ENCODE measurements around the gene MACROD2. TPM values are rescaled to one million over a fixed set of nuclear protein-coding genes. Genes with fewer than 3 reads are reported as not detected.
"Not testable (repeated sequence)": the region's sequence is repeated elsewhere in the genome, so short reads cannot be mapped to it uniquely, and the experiment has no call there.

MACROD2 gene
- polyA plus RNA-seq, 1 donor: 5.4 TPM

DNA sequence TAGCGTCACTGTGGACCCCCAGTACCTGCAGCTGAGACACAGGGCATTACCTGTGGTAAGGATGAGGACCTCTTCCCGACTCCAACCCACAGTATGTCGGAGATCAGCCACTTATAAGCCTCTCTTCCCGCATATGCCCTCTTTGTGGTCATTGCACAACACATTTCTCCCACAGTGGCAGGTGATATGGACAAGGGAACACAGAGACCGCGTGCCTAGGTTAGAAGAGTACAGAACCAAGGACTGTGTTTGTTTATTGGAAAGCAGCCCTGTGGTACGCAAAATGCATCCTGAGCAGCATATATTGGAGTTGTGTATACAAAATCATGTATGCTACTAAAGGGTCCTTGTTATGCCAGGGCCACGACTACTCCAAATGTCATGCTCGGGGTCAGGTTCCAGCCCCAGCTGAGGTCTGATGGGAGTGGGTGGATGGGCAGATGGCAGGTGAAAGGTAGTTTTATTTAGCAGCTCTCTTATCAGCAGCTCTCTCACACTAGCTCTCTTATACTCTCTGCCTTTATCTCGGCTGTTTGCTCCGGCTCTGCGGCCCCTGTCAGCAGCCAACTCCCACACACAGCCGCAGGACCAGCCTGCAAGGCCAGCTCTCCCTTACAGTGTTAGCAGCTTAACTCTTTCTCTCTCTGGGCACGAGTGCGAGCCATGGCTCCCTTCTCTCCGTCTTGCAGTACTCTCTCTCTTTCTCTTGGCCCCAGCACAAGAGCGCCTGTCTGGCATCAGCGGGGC, 2009.0 kb downstream of the MACROD2 start:
- Histone ChIP-seq H3K36me3 (ENCODE audit: control insufficient read depth, insufficient read depth, low read length) (no peaks in the 10 kb centered on the region), H3K27ac (ENCODE audit: low read length) (no peak overlapping the region), H3K4me3 (ENCODE audit: low read length) (no peak overlapping the region), H3K4me1 (ENCODE audit: control insufficient read depth, insufficient read depth, low read length) (no peaks in the 10 kb centered on the region), H3K27me3 (ENCODE audit: control insufficient read depth, insufficient read depth, low read length) (no peaks in the 10 kb centered on the region), H3K9me3 (ENCODE audit: control insufficient read depth, low read depth, low read length) (no peaks in the 10 kb centered on the region)
- no CpG with 5 or more reads among the region's 18 CpGs for WGBS (ENCODE audit: insufficient coverage, low lambda C conversion rate)
- peak in 1 of 2 donors; percentile 8 for DNase-seq

DNA sequence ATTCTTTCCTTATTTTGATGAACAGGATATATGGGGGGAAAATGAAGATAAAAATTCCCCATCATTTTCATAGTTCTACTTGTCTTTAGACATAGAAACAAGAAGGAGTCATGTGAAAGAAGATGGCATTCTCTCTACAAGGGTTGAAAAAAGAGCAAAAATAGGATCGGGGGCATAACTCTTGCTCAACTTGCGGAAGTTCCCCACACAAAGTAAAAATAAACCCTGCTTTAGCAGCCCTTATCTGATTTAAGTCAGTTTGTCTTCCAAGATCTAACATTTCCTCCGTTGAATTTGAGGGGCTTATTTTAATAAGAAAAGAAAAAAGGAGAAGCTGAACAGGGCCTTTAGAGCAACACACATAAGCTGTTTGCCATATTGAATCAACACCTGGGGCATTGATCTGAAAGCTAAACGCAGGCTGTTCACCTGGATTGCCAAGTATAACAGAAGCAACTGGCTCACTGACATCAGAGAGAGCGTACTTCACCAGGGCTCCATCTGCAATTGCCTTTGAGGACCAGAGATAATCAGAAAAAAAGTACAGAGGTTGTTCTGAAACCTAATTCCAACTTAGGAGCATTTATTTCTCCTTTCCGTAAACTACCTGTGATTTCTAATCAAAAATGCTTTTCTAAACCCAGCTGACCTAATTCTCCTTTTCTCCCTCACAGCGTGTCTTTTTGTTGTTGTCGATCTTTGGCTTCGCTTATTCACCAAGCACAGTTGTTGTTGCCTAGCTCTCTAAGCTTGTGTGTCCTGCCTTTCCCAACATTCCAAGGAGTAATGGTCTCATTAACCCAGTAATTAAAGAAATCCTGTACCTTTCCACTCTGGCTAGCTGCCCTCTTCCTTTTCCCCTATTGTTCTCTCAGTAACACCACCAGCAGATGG, 2010.0 kb downstream of the MACROD2 start:
- H3K4me1 ChIP-seq (ENCODE audit: control insufficient read depth, insufficient read depth, low read length): no peaks in the 10 kb centered on the region
- no peaks in the 10 kb centered on the region for H3K27me3 ChIP-seq (ENCODE audit: control insufficient read depth, insufficient read depth, low read length)
- no peaks in the 10 kb centered on the region for H3K36me3 ChIP-seq (ENCODE audit: control insufficient read depth, insufficient read depth, low read length)
- DNase-seq: no peak
- whole genome bisulfite sequencing (ENCODE audit: insufficient coverage, low lambda C conversion rate): 92% methylated on average over 2 of the region's 9 CpGs
- no peaks in the 10 kb centered on the region for H3K9me3 ChIP-seq (ENCODE audit: control insufficient read depth, low read depth, low read length)
- no peak overlapping the region for H3K27ac ChIP-seq (ENCODE audit: low read length)
- H3K4me3 ChIP-seq (ENCODE audit: low read length): no peak overlapping the region

DNA sequence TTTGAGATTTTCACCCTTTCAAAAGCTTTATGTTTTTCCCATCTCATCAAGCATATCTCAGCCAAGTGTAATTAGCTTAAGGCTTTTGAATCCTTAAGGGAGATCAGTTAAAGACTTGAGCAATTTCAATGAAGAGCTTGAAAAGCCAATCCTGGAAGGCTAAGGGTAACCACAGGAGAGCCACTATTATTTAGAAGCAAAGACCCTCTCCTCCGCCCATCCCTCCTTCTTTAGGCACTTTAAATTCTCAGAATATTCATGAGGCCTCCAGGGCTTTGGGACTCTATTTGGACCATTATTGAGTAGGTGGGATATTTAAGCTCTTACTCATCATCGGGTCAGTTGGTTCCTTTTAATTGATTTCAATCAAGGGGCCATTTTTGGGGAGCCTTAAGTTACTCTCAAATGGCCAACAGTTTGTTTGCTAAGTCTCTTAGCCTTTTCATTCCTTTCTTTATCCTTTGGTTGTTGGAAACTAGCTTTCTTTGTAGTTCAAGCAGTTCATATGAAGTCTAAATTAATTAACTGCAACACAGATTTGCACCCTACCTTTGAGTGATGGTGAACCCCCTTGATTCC, 2010.7 kb downstream of the MACROD2 start:
- no peaks in the 10 kb centered on the region for H3K27me3 ChIP-seq (ENCODE audit: control insufficient read depth, insufficient read depth, low read length)
- no peak for DNase-seq
- no peaks in the 10 kb centered on the region for H3K4me1 ChIP-seq (ENCODE audit: control insufficient read depth, insufficient read depth, low read length)
- WGBS (ENCODE audit: insufficient coverage, low lambda C conversion rate): no CpG with 5 or more reads among the region's 2 CpGs
- H3K4me3 ChIP-seq (ENCODE audit: low read length): no peak overlapping the region
- no peak overlapping the region for H3K27ac ChIP-seq (ENCODE audit: low read length)
- H3K9me3 ChIP-seq (ENCODE audit: control insufficient read depth, low read depth, low read length): no peaks in the 10 kb centered on the region
- H3K36me3 ChIP-seq (ENCODE audit: control insufficient read depth, insufficient read depth, low read length): no peaks in the 10 kb centered on the region

DNA sequence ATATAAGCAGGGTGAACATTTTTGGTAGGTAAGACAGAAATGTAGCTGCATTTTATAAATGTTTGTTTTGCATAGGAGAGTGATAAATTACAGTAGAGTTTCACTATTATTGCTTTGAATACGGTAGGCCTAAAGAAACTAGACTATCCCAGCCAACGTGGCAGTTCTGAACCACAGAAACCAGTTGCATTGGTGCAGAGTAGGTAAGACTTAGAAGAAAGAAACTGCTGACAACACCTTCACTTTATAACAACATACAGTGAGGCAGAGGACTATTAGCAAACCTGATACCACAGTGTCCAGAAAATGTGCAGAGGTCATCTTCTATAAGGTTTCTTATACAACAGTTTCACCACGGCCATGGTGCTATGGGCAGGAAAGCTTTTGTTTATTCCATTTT, 2011.8 kb downstream of the MACROD2 start:
- no peak for DNase-seq
- Histone ChIP-seq H3K4me3 (ENCODE audit: low read length) (no peak overlapping the region), H3K36me3 (ENCODE audit: control insufficient read depth, insufficient read depth, low read length) (no peaks in the 10 kb centered on the region), H3K27ac (ENCODE audit: low read length) (no peak overlapping the region), H3K9me3 (ENCODE audit: control insufficient read depth, low read depth, low read length) (no peaks in the 10 kb centered on the region), H3K4me1 (ENCODE audit: control insufficient read depth, insufficient read depth, low read length) (no peaks in the 10 kb centered on the region), H3K27me3 (ENCODE audit: control insufficient read depth, insufficient read depth, low read length) (no peaks in the 10 kb centered on the region)
- WGBS (ENCODE audit: insufficient coverage, low lambda C conversion rate): 100% methylated on average over 1 of the region's 3 CpGs

DNA sequence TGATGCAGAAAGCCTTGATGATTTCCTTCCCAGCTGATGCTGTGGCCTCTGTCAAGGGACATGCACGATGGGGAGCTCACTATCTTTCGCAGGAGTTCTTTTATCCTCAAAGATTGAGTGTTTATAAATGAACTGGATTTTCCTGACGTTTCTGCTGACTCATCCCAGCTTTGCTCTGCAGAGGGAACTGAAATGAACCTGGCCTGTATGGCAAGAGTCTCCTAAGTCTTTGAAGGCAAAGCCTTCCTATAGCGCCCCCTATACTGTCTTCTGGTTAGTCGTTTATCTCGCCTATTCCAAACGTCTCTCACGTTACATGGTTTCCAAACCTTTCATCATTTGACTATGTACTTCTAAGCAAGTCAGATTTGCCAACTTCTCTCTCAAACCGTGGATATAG, 2012.6 kb downstream of the MACROD2 start:
- H3K4me1 ChIP-seq (ENCODE audit: control insufficient read depth, insufficient read depth, low read length): no peaks in the 10 kb centered on the region
- H3K27ac ChIP-seq (ENCODE audit: low read length): no peak overlapping the region
- no CpG with 5 or more reads among the region's 9 CpGs for WGBS (ENCODE audit: insufficient coverage, low lambda C conversion rate)
- H3K4me3 ChIP-seq (ENCODE audit: low read length): no peak overlapping the region
- no peaks in the 10 kb centered on the region for H3K27me3 ChIP-seq (ENCODE audit: control insufficient read depth, insufficient read depth, low read length)
- DNase-seq: no peak
- no peaks in the 10 kb centered on the region for H3K9me3 ChIP-seq (ENCODE audit: control insufficient read depth, low read depth, low read length)
- H3K36me3 ChIP-seq (ENCODE audit: control insufficient read depth, insufficient read depth, low read length): no peaks in the 10 kb centered on the region

DNA sequence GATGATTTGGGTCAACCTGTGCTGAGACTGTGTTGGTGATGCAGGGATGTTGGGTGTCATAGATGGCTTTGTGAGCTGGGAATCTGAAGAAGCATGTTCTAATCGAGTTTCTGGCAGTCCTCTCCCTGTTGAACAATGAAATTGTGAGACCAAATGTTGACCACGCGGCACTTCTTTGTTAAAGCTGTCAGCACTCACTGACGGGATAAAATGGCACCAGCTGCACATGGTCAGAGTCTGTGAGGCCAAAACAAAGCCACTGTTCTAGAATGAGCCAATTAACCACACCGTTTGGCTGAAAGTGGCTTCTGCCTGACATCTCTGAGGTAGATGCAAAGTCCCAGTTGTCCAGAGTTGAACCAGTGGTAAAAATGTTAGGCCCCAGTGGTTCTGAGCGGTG, 2015.7 kb downstream of the MACROD2 start:
- Histone ChIP-seq H3K4me1 (ENCODE audit: control insufficient read depth, insufficient read depth, low read length) (no peaks in the 10 kb centered on the region), H3K36me3 (ENCODE audit: control insufficient read depth, insufficient read depth, low read length) (no peaks in the 10 kb centered on the region), H3K27ac (ENCODE audit: low read length) (no peak overlapping the region), H3K27me3 (ENCODE audit: control insufficient read depth, insufficient read depth, low read length) (no peaks in the 10 kb centered on the region), H3K4me3 (ENCODE audit: low read length) (no peak overlapping the region), H3K9me3 (ENCODE audit: control insufficient read depth, low read depth, low read length) (no peaks in the 10 kb centered on the region)
- no peak for DNase-seq
- WGBS (ENCODE audit: insufficient coverage, low lambda C conversion rate): no CpG with 5 or more reads among the region's 6 CpGs

DNA sequence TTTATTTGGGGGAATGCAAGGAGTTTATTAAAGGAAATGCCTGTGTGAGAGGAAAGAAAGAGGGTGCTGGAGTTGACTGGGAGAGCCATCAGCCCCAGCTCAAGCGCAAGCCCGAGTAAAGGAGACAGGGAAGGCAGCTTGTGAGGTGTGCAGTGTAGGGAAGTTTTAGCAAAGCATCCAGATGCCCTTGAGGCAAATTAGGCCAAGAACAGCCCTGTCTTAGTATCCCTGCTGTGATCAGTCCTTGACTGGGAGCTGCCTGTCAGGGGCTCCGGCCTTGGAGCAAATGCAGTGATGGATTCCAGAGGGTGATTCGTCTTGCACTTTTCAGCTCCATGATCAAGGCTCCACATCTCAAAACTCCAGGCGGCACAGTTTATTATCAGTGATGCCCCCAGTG, 2016.2 kb downstream of the MACROD2 start:
- Histone ChIP-seq H3K9me3 (ENCODE audit: control insufficient read depth, low read depth, low read length) (no peaks in the 10 kb centered on the region), H3K27ac (ENCODE audit: low read length) (no peak overlapping the region), H3K36me3 (ENCODE audit: control insufficient read depth, insufficient read depth, low read length) (no peaks in the 10 kb centered on the region), H3K4me3 (ENCODE audit: low read length) (no peak overlapping the region), H3K27me3 (ENCODE audit: control insufficient read depth, insufficient read depth, low read length) (no peaks in the 10 kb centered on the region), H3K4me1 (ENCODE audit: control insufficient read depth, insufficient read depth, low read length) (no peaks in the 10 kb centered on the region)
- DNase-seq: no peak
- WGBS (ENCODE audit: insufficient coverage, low lambda C conversion rate): no CpG with 5 or more reads among the region's 5 CpGs

DNA sequence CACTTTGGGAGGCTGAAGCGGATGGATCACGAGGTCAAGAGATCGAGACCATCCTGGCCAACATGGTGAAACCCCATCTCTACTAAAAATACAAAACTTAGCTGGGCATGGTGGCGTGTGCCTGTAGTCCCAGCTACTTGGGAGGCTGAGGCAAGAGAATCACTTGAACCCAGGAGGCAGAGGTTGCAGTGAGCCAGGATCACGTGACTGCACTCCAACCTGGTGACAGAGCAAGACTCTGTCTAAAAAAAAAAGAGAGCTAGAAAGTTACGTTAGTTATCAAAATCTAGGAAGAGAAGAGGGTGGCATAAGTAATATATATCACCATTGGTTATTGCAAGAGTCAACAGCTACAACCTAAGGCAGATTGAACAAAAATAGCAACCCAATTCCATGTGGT, 2017.6 kb downstream of the MACROD2 start:
- not testable (repeated sequence) for H3K27me3 ChIP-seq (ENCODE audit: control insufficient read depth, insufficient read depth, low read length); H3K9me3 ChIP-seq (ENCODE audit: control insufficient read depth, low read depth, low read length); DNase-seq; H3K27ac ChIP-seq (ENCODE audit: low read length); H3K36me3 ChIP-seq (ENCODE audit: control insufficient read depth, insufficient read depth, low read length); H3K4me1 ChIP-seq (ENCODE audit: control insufficient read depth, insufficient read depth, low read length); H3K4me3 ChIP-seq (ENCODE audit: low read length)
- 100% methylated on average over 2 of the region's 6 CpGs for WGBS (ENCODE audit: insufficient coverage, low lambda C conversion rate)

GRCh38 chr20:16013631-16014030, 2018.3 kb downstream of the MACROD2 start:
- Histone ChIP-seq H3K4me3 (ENCODE audit: low read length) (no peak overlapping the region), H3K36me3 (ENCODE audit: control insufficient read depth, insufficient read depth, low read length) (no peaks in the 10 kb centered on the region), H3K27me3 (ENCODE audit: control insufficient read depth, insufficient read depth, low read length) (no peaks in the 10 kb centered on the region), H3K27ac (ENCODE audit: low read length) (no peak overlapping the region), H3K9me3 (ENCODE audit: control insufficient read depth, low read depth, low read length) (no peaks in the 10 kb centered on the region), H3K4me1 (ENCODE audit: control insufficient read depth, insufficient read depth, low read length) (no peaks in the 10 kb centered on the region)
- no peak for DNase-seq
- WGBS (ENCODE audit: insufficient coverage, low lambda C conversion rate): no CpG with 5 or more reads among the region's 4 CpGs

- H3K27me3 ChIP-seq (ENCODE audit: control insufficient read depth, insufficient read depth, low read length): no peaks in the 10 kb centered on the region
- no peak for DNase-seq
- no peak overlapping the region for H3K4me3 ChIP-seq (ENCODE audit: low read length)
- no peaks in the 10 kb centered on the region for H3K36me3 ChIP-seq (ENCODE audit: control insufficient read depth, insufficient read depth, low read length)
- no CpG with 5 or more reads among the region's 2 CpGs for WGBS (ENCODE audit: insufficient coverage, low lambda C conversion rate)
- no peak overlapping the region for H3K27ac ChIP-seq (ENCODE audit: low read length)
- no peaks in the 10 kb centered on the region for H3K4me1 ChIP-seq (ENCODE audit: control insufficient read depth, insufficient read depth, low read length)
- H3K9me3 ChIP-seq (ENCODE audit: control insufficient read depth, low read depth, low read length): no peaks in the 10 kb centered on the region
These were observed 2019.1 kb downstream of the MACROD2 start for GRCh38 chr20:16014436-16014835.
